CD4-positive, alpha-beta T cell treated with Interleukin-6 at 100 ng/mL for 8 hours (primary cell): ENCODE data around the gene LHFPL6.

Experiments
- DNase-seq: peaks from one replicate; pipeline ENCODE4 v3.0.0-alpha.2; 2020; ENCODE audit warnings: mixed read lengths, low spot score

The LHFPL6 gene

DNA sequence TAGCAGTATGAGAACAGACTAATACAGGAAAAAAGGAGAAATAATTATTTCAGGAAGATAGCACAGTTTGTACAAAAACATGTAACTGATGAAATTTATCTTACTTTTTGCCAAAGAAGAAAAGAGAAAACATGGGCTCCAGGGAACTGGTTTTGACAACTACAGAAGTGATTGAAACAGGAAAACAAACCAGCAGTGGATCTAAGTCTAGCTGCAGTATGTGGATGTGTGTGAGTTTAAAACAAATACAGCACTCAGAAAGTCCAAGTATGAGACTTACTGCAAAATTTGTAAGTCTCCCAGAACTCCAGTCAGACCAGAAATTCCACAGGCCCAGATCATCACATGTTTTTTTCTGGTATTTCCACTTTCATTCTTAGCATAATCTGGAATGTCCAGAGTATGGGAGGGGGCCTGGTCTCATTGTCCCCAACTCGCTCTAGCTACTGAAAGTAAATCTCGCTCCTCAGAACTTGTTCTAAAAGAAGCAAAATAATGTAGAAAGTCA is 305.3 kb downstream of the LHFPL6 start:
- DNase-seq: no peak

DNA sequence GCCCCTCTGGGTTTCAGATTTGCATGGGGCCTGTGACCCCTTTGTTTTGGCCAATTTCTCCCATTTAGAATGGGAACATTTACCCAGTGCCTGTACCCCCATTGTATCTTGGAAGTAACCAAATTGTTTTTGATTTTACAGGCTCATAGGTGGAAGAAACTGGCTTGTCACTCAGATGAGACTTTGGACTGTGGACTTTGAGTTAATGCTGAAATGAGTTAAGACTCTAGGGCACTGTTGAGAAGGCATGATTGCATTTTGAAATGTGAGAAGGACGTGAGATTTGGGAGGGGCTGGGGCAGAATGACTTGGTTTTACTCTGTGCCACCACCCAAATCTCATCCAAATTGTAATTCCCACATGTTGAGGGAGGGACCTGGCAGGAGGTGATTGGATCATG is 306.0 kb downstream of the LHFPL6 start:
- no peak for DNase-seq

DNA sequence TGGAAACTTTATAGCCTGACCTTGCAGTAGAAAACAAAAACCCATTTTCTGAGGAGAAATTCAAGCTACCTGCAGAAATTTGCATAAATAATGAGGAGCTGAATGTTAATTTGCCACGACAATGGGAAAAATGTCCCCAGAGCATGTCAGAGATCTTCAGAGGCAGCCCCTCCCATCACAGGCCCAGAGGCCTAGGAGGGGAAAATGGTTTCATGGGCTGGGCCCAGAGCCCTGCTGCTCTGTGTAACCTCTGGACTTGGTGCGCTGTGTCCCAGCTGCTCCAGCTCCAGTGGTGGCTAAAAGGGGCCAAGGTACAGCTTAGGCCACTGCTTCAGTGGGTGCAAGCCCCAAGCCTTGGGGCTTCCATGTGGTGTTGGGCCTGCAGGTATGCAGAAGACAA is 306.8 kb downstream of the LHFPL6 start:
- DNase-seq: no peak
